Loucy (cell line): ENCODE results near the gene ASF1B.

Source experiments
- H2AFZ ChIP-seq: fragments of 200-600 bp; sonication (generic); 2 replicates; pipeline ENCODE4 v1.6.0; 2016; ENCODE audit warnings: antibody characterized with exemption, mild to moderate bottlenecking, low read length, moderate library complexity
- H3F3A ChIP-seq: fragments of 200-600 bp; 2 replicates; pipeline ENCODE4 v1.6.0; 2016; ENCODE audit warnings: antibody characterized with exemption, low read depth, mild to moderate bottlenecking
- H3K27me3 ChIP-seq: fragments of 200-600 bp; sonication (generic); 2 replicates; pipeline ENCODE4 v1.6.1; 2014; ENCODE audit warnings: low read length, mild to moderate bottlenecking; ENCODE audit not compliant: insufficient read depth, poor library complexity, severe bottlenecking
- H3K36me3 ChIP-seq: fragments of 200-600 bp; sonication (generic); 2 replicates; pipeline ENCODE4 v1.6.1; 2016; ENCODE audit warnings: low read length; ENCODE audit not compliant: insufficient read depth
- H3K4me1 ChIP-seq: fragments of 200-600 bp; sonication (generic); 2 replicates; pipeline ENCODE4 v1.5.1; 2014; ENCODE audit warnings: low read length, mild to moderate bottlenecking; ENCODE audit not compliant: insufficient read depth, poor library complexity, severe bottlenecking
- H3K4me2 ChIP-seq: fragments of 200-600 bp; sonication (generic); 2 replicates; pipeline ENCODE4 v1.6.0; 2014; ENCODE audit warnings: antibody characterized with exemption, low read length, low read depth, mild to moderate bottlenecking; ENCODE audit not compliant: poor library complexity, severe bottlenecking
- H3K4me3 ChIP-seq: fragments of 200-600 bp; sonication (generic); 2 replicates; pipeline ENCODE4 v1.5.1; 2014; ENCODE audit warnings: low read length, mild to moderate bottlenecking, mixed read lengths; ENCODE audit not compliant: poor library complexity, severe bottlenecking
- H3K79me2 ChIP-seq: fragments of 200-600 bp; sonication (generic); 2 replicates; pipeline ENCODE4 v1.6.1; 2014; ENCODE audit warnings: low read length; ENCODE audit not compliant: insufficient read depth
- H3K9ac ChIP-seq: fragments of 200-600 bp; sonication (generic); 2 replicates; pipeline ENCODE4 v1.6.0; 2014; ENCODE audit warnings: mild to moderate bottlenecking, low read depth, low read length, moderate library complexity; ENCODE audit not compliant: poor library complexity, severe bottlenecking
- H3K9me2 ChIP-seq: fragments of 200-600 bp; sonication (generic); replicated peaks from 2 replicates; pipeline ENCODE4 v1.6.1; 2016; ENCODE audit warnings: low read depth, low read length, mixed read lengths
- H3K9me3 ChIP-seq: fragments of 200-600 bp; sonication (generic); 2 replicates; pipeline ENCODE4 v1.6.1; 2014; ENCODE audit warnings: mild to moderate bottlenecking, antibody characterized with exemption, low read length, low read depth; ENCODE audit not compliant: insufficient read depth
- H4K20me1 ChIP-seq: fragments of 200-600 bp; sonication (generic); 2 replicates; pipeline ENCODE4 v1.6.0; 2014; ENCODE audit warnings: antibody characterized with exemption, low read length, mild to moderate bottlenecking; ENCODE audit not compliant: insufficient read depth, poor library complexity, severe bottlenecking
- EZH2phosphoT487 ChIP-seq: fragments of 200-600 bp; IDR thresholded peaks from 2 replicates; pipeline ENCODE4 v1.6.1; 2018; ENCODE audit warnings: antibody characterized with exemption, mild to moderate bottlenecking, moderate library complexity, borderline replicate concordance
- TF ChIP-seq, protein P1 (sequence below): fragments of 200-600 bp; sonication (generic); conservative IDR thresholded peaks from 2 replicates; pipeline ENCODE4 v1.5.1; 2014; ENCODE audit warnings: mild to moderate bottlenecking, antibody characterized with exemption, low read length

Gene ASF1B

DNA sequence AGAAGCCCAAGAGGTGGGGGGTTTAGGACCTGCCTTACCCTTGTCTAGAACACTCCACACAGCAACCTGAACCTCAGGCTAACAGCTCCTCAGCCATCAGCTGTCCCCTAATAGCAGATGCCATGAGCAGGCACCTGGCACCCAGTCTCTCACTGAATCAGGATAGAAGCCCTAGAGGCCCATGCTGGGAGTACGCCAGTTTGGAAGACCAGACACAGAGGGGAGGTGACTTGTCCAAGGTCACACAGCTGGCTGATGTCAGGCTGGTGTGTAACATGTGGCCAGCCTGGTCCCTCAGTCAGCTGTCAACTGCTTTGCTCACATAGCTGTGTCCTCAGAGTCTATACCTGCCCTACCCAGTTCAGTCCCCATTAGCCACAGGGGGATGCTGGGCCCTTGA is 33.1 kb downstream of the ASF1B start:
- Histone ChIP-seq H3K36me3 (no peaks in the 10 kb centered on the region; the same call in 1 of the 2 replicates), H3K9ac (no peak overlapping the region), H3K4me2 (no peak overlapping the region)

DNA sequence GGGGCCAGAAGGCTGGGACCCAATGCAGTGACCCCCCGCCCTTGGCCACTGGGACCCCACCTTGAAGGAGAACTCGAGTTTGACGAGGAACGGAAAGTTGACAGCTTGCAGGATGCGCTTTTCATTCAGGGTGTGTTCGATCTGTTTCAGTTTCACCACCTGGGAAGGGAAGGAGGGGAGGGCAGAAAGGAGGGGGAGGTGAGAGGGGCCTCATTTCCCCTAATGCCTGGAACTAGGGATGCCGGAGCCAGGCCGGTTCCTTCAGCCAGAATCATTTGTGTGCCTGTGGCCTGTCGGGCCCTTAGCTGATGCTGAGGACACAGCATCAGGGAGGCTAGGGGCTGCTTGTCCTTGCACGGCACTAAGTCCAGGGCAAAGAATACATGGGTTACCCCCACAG is 33.6 kb downstream of the ASF1B start:
- H2AFZ ChIP-seq: no peak overlapping the region
- no peak overlapping the region for H3K4me3 ChIP-seq
- no peak overlapping the region for H3K4me2 ChIP-seq
- H3K36me3 ChIP-seq: no peaks in the 10 kb centered on the region; the same call in 1 of the 2 replicates
- H3K79me2 ChIP-seq: no peaks in the 10 kb centered on the region
- H3F3A ChIP-seq: no peaks in the 10 kb centered on the region
- H3K4me1 ChIP-seq: no peaks in the 10 kb centered on the region
- no peak overlapping the region for H3K9ac ChIP-seq
- no peaks in the 10 kb centered on the region for H3K9me2 ChIP-seq
- no peaks in the 10 kb centered on the region for H4K20me1 ChIP-seq
- no peak for TF ChIP-seq EZH2phosphoT487
- TF ChIP-seq, protein P1, sequence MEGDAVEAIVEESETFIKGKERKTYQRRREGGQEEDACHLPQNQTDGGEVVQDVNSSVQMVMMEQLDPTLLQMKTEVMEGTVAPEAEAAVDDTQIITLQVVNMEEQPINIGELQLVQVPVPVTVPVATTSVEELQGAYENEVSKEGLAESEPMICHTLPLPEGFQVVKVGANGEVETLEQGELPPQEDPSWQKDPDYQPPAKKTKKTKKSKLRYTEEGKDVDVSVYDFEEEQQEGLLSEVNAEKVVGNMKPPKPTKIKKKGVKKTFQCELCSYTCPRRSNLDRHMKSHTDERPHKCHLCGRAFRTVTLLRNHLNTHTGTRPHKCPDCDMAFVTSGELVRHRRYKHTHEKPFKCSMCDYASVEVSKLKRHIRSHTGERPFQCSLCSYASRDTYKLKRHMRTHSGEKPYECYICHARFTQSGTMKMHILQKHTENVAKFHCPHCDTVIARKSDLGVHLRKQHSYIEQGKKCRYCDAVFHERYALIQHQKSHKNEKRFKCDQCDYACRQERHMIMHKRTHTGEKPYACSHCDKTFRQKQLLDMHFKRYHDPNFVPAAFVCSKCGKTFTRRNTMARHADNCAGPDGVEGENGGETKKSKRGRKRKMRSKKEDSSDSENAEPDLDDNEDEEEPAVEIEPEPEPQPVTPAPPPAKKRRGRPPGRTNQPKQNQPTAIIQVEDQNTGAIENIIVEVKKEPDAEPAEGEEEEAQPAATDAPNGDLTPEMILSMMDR: no peak
- no peaks in the 10 kb centered on the region for H3K27me3 ChIP-seq
- H3K9me3 ChIP-seq: no peaks in the 10 kb centered on the region

More for the DNA sequence above, 33.1 kb downstream of the ASF1B start:
- no peaks in the 10 kb centered on the region for H3F3A ChIP-seq
- TF ChIP-seq, protein P1: no peak
- TF ChIP-seq EZH2phosphoT487: no peak
- H3K4me3 ChIP-seq: no peak overlapping the region
- no peaks in the 10 kb centered on the region for H3K4me1 ChIP-seq
- H4K20me1 ChIP-seq: no peaks in the 10 kb centered on the region
- H3K79me2 ChIP-seq: no peaks in the 10 kb centered on the region
- H3K9me2 ChIP-seq: no peaks in the 10 kb centered on the region
- H3K27me3 ChIP-seq: no peaks in the 10 kb centered on the region
- H3K9me3 ChIP-seq: no peaks in the 10 kb centered on the region
- H2AFZ ChIP-seq: no peak overlapping the region

DNA sequence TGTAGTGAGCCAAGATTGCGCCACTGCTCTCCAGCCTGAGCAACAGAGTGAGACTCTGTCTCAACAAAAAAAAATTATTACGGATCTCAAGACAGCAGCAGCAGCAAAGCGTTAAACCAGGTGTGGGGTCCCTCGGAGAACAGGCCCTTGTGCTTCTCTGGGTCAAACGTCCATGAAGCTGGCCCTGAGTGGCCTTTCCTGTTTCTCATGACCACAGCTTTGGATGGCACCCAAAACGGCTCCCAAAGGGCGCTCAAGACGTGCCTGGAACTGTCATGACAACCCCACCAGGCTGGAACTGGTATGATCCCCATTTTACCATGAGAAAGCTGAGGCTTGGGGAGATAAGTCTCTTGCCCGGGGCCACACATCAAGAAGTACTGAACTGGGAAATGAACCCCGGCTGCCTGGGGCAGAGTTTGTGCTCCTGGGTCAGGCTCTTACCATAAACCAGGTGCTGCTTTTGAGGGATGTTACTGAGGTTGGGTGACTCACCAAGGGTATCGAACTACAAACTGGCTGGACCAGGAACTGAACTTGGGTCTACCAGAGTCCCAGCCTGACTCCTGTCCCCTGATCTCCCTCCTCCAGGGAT is 34.2 kb downstream of the ASF1B start:
- Histone ChIP-seq H3F3A (no peaks in the 10 kb centered on the region), H3K9me3 (no peaks in the 10 kb centered on the region), H3K4me2 (no peak overlapping the region), H2AFZ (no peak overlapping the region), H4K20me1 (no peaks in the 10 kb centered on the region), H3K4me3 (no peak overlapping the region), H3K36me3 (no peaks in the 10 kb centered on the region; the same call in 1 of the 2 replicates), H3K9me2 (no peaks in the 10 kb centered on the region), H3K4me1 (no peaks in the 10 kb centered on the region), H3K27me3 (no peaks in the 10 kb centered on the region), H3K9ac (no peak overlapping the region), H3K79me2 (no peaks in the 10 kb centered on the region)
- TF ChIP-seq, protein P1: no peak
- TF ChIP-seq EZH2phosphoT487: no peak
